Adrenal gland (tissue), 12 donors: ENCODE data around the gene CPNE4. TPM values are rescaled to one million over a fixed set of nuclear protein-coding genes. Genes with fewer than 3 reads are reported as not detected.

Experiments
- DNase-seq, 7 donors: peaks; one replicate each; pipeline ENCODE4 v3.0.0-alpha.2; 2019 to 2020
- H3K27ac ChIP-seq, 5 donors: fragments of 200-600 bp; sonication (generic) in 4 of 5; 1 replicate in 3 of 5; 2 replicates in 2 of 5; pipeline versions ENCODE4 v1.5.1 to v1.8.0; 2016 to 2020; ENCODE audit warnings: mild to moderate bottlenecking in 1 of 5
- H3K27me3 ChIP-seq: fragments of 200-600 bp; 2 replicates; pipeline ENCODE4 v1.8.0; 2021
- H3K36me3 ChIP-seq, 2 donors: fragments of 200-600 bp; replicated peaks in 1 of 2; 1 replicate in 1 of 2; 2 replicates in 1 of 2; pipeline versions ENCODE4 v1.5.1 to v1.8.0; 2018 to 2022
- H3K4me1 ChIP-seq, 2 donors: fragments of 200-600 bp; replicated peaks in 1 of 2; 1 replicate in 1 of 2; 2 replicates in 1 of 2; pipeline versions ENCODE4 v1.5.1 to v1.8.0; 2018 to 2021
- H3K4me3 ChIP-seq, 4 donors: fragments of 200-600 bp; sonication (generic) in 3 of 4; one replicate each; pipeline ENCODE4 v1.5.1; 2016 to 2018
- H3K9me3 ChIP-seq, 3 donors: fragments of 200-600 bp; sonication (generic) in 1 of 3; replicated peaks in 1 of 3; 1 replicate in 2 of 3; 2 replicates in 1 of 3; pipeline versions ENCODE4 v1.5.1 to v1.8.0; 2016 to 2021
- POLR2A ChIP-seq, 2 donors: fragments of 450-650 bp; IDR thresholded peaks; one replicate each; pipeline ENCODE4 v1.6.1; 2017; ENCODE audit warnings: antibody characterized with exemption in 2 of 2, mild to moderate bottlenecking in 2 of 2, moderate library complexity in 1 of 2
- WGBS, 4 donors: extraction: QIAGEN DNeasy Blood & Tissue Kit in 2 of 4; methylation state at CpG; one replicate each; pipeline versions ENCODE4 v1.1.5 to v1.1.7; 2013 to 2017; 5-methylcytosine and 5-hydroxymethylcytosine counted together
- intact Hi-C, 2 donors: fragments of 100-400 bp; cut with DNase I; formaldehyde crosslinking; loops; one replicate each; pipeline versions ENCODE4 v1.14.1 to v1.15.0; 2022 to 2023
- polyA plus RNA-seq, 3 donors: library from polyadenylated mRNA; stranded (reverse); fragments of 200-250 nt in 2 of 3; fragments of 350-450 nt in 1 of 3; fragmentation: Illumina TruSeq in 1 of 3; extraction: RNeasy Lipid Tissue Mini Kit (QIAGEN cat#74804) in 1 of 3; gene quantifications; one replicate each; pipeline ENCODE4 v1.2.3, GENCODE V29; 2013 to 2014
- total RNA-seq, 9 donors: library from RNA; depleted of rRNA in 4 of 9; stranded (reverse); fragments of >200 nt in 4 of 9; fragments of 120-200 nt in 1 of 9; fragmentation: NEBNext Ultra II Directional in 1 of 9; extraction: Animal tissue kit (Norgen Biotek cat#: 25700) in 1 of 9; gene quantifications; one replicate each; pipeline versions ENCODE4 v1.1.0 to v1.2.4, GENCODE V29; 2013 to 2023
- TF ChIP-seq, protein P1 (sequence below), 6 experiments: fragments of 450-650 bp in 4 of 6; fragments of 200-600 bp in 2 of 6; sonication (generic) in 1 of 6; IDR thresholded peaks; 1 replicate in 5 of 6; 2 replicates in 1 of 6; pipeline versions ENCODE4 v1.5.1 to v1.8.0; 2016 to 2021; ENCODE audit warnings: antibody characterized with exemption in 6 of 6, mild to moderate bottlenecking in 2 of 6, moderate library complexity in 1 of 6
- donor health status: healthy with polysubstance abuse.
- donor health status: Bipolar disorder and iron deficiency.
- donor health status: DM: yes; HTN: yes; CAD: no.
- donor health status: DM: no; HTN: no; CAD: no.
- donor health status: DM: no; HTN: no; CAD: no.
- donor health status: DM: yes; HTN: yes; CAD: no.

CPNE4 gene
- total and polyA plus RNA-seq, 12 donors = 0.11 to 7.5 (median 0.59) TPM

- no peak for DNase-seq
- H3K4me1 ChIP-seq = peaks cover 0 to 4% of the 10 kb centered on the region in 2 donors
- TF ChIP-seq, protein P1, sequence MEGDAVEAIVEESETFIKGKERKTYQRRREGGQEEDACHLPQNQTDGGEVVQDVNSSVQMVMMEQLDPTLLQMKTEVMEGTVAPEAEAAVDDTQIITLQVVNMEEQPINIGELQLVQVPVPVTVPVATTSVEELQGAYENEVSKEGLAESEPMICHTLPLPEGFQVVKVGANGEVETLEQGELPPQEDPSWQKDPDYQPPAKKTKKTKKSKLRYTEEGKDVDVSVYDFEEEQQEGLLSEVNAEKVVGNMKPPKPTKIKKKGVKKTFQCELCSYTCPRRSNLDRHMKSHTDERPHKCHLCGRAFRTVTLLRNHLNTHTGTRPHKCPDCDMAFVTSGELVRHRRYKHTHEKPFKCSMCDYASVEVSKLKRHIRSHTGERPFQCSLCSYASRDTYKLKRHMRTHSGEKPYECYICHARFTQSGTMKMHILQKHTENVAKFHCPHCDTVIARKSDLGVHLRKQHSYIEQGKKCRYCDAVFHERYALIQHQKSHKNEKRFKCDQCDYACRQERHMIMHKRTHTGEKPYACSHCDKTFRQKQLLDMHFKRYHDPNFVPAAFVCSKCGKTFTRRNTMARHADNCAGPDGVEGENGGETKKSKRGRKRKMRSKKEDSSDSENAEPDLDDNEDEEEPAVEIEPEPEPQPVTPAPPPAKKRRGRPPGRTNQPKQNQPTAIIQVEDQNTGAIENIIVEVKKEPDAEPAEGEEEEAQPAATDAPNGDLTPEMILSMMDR (IDR thresholded peaks at IDR 0.05) = no peak
- TF ChIP-seq POLR2A (IDR thresholded peaks at IDR 0.05) = no peak
- H3K36me3 ChIP-seq = no peaks in the 10 kb centered on the region
- H3K4me3 ChIP-seq = no peak overlapping the region
- H3K27ac ChIP-seq = no peak overlapping the region
- intact Hi-C loops = no loop called here
- H3K9me3 ChIP-seq = no peaks in the 10 kb centered on the region
- WGBS, 4 donors = 79 to 93% (median 87%) methylated on average over 3 of the region's 3 CpGs
- H3K27me3 ChIP-seq = no peaks in the 10 kb centered on the region
These were observed 481.1 kb downstream of the CPNE4 start for GRCh38 chr3:131553495-131554247.

GRCh38 chr3:131551761-131552160, 483.1 kb downstream of the CPNE4 start:
- Histone ChIP-seq H3K36me3 (no peaks in the 10 kb centered on the region), H3K27ac (no peak overlapping the region), H3K9me3 (no peaks in the 10 kb centered on the region), H3K4me1 (peaks cover 0 to 4% of the 10 kb centered on the region in 2 donors), H3K4me3 (no peak overlapping the region), H3K27me3 (no peaks in the 10 kb centered on the region)
- intact Hi-C loops = no loop called here
- TF ChIP-seq, protein P1 (IDR thresholded peaks at IDR 0.05) = no peak
- no peak for TF ChIP-seq POLR2A (IDR thresholded peaks at IDR 0.05)
- 33 to 45% (median 41%) methylated on average over 4 of the region's 4 CpGs for WGBS, 4 donors
- DNase-seq = peak in 6 of 7 donors; percentile 39 to 58 (median 52)

DNA sequence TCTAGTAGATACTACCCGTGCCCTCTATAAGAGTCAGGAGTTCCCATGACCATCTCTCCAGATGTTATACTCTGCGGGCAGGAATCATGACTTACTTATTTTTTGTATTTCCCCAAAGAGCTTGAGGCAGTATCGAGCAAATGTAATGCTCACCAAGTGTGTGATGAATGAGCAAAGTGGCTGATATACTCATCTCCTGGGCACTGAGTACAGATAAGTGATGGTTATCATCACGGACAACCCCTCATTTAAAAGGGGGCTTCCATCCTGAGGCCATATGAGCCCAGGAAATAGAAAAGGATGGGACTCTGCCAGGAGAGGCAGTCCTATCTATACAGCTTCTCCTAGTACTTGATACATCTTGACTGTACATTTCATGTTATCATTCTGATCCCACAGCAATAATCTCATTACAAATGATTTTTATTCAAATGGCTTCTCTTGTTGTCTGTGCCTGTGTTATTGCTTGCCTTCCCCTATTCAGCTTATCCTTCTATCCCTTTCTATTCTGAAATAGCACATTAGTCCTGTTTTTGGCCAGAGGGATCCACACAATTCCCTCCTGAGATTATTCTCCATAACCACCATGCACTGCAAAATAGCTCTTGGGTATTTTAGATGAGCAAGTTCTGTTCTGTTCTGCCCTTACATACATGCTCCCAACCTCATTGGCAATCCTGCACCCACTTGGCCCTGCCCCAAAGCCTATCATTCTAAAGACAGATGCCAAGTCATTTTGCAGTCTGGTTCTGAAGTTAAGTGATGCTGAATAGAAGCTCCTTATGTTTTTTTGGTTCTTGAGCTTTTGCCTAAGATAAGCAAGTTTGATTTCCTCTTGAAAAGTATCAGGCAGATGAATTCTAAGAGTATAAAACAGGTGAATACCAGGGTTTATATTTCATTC, 484.0 kb downstream of the CPNE4 start:
- H3K27ac ChIP-seq = no peak overlapping the region
- WGBS, 4 donors = 71 to 92% (median 82%) methylated on average over 4 of the region's 4 CpGs
- no peaks in the 10 kb centered on the region for H3K36me3 ChIP-seq
- H3K4me1 ChIP-seq = peaks cover 0 to 4% of the 10 kb centered on the region in 2 donors
- intact Hi-C loops = no loop called here
- H3K27me3 ChIP-seq = no peaks in the 10 kb centered on the region
- DNase-seq = no peak
- no peaks in the 10 kb centered on the region for H3K9me3 ChIP-seq
- H3K4me3 ChIP-seq = no peak overlapping the region
- TF ChIP-seq, protein P1 (IDR thresholded peaks at IDR 0.05) = no peak
- TF ChIP-seq POLR2A (IDR thresholded peaks at IDR 0.05) = no peak

DNA sequence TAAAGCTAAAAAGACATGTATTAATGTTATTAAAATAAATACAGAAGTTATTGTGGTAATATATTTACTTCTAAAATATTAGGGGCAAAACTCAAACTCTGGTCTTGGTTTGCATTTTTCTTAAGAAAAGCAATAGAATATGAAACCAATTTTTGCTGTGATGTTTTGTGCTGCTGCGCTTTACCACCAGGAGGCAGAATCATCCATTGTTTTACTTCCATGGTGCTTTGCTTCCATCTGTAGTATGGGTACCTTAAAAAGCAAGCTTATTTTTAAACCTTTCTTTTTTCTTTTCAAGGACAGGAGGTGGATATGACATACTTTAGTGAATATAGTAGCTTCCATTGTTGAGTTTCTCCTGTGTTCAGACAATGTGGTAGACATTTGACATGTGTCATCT, 485.5 kb downstream of the CPNE4 start:
- 91 to 97% (median 94%) methylated on average over 1 of the region's 1 CpG for WGBS, 4 donors
- H3K27ac ChIP-seq = no peak overlapping the region
- H3K27me3 ChIP-seq = no peaks in the 10 kb centered on the region
- no peak overlapping the region for H3K4me3 ChIP-seq
- no peak for TF ChIP-seq POLR2A (IDR thresholded peaks at IDR 0.05)
- TF ChIP-seq, protein P1 (IDR thresholded peaks at IDR 0.05) = peak in 4 of 6 experiments; percentile 6 to 32 (median 18)
- H3K4me1 ChIP-seq = peaks cover under 1 to 7% of the 10 kb centered on the region in 2 donors
- intact Hi-C loops = no loop called here
- H3K9me3 ChIP-seq = no peaks in the 10 kb centered on the region
- no peaks in the 10 kb centered on the region for H3K36me3 ChIP-seq
- no peak for DNase-seq
